Measurements from ENCODE around the gene COL28A1.

GRCh38 chr7:7434329-7434728 lies 101.3 kb downstream of the COL28A1 start:
- TF ChIP-seq CTCF (IDR thresholded peaks at IDR 0.05; ENCODE audit: low read depth, low read length) (no peak), MAX (IDR thresholded peaks at IDR 0.05; ENCODE audit: low read depth, low read length) (no peak), POLR2A (IDR thresholded peaks at IDR 0.05; ENCODE audit: extremely low read depth, insufficient read length) (no peak), MYC (IDR thresholded peaks at IDR 0.05; ENCODE audit: low read depth, low read length) (no peak)
